CD4-positive, alpha-beta T cell treated with Interleukin-15 for 1 hour (primary cell): ENCODE data around the gene BUB1.
"Not testable (repeated sequence)": the region's sequence is repeated elsewhere in the genome, so short reads cannot be mapped to it uniquely, and the experiment has no call there.

Experiments used
- DNase-seq: peaks from one replicate; pipeline ENCODE4 v3.0.0-alpha.2; 2020

The BUB1 gene

DNA sequence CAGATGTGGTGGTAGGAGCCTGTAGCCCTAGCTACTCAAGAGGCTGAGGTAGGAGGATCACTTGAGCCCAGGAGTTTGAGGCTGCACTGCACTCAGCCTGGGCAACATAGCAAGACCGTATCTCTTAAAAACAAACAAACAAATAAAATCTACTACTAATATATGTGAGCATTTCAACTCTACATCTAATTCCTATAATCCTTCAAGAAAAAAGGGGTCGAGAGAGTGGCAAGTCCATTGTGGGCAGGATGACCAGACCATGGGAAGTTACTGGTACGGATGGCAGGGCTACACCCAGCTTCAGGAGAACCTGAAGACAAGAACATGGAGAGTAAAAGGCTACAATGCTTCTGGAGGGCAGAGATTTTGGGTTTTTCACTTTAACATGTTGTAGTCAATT is 24.0 kb downstream of the BUB1 start:
- no peak for DNase-seq

DNA sequence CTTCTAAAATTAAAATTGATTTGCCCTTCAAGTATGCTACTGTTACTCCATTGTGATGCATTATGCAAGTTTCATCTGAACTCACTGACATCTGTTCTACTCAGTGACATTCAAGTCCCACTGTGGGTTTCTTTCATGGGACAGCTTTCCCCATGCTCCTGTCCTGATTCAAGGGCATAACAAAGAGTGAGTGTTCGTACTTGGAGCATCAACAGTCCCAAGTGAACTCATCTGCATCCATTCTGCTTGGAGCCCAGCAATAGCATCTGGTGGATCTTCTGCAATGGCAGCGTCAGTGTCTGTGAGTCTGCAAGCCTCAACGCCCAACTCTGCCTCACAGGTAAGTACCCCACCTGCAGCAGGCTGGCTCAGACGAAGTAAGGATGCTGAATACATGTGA is 27.5 kb downstream of the BUB1 start:
- no peak for DNase-seq

DNA sequence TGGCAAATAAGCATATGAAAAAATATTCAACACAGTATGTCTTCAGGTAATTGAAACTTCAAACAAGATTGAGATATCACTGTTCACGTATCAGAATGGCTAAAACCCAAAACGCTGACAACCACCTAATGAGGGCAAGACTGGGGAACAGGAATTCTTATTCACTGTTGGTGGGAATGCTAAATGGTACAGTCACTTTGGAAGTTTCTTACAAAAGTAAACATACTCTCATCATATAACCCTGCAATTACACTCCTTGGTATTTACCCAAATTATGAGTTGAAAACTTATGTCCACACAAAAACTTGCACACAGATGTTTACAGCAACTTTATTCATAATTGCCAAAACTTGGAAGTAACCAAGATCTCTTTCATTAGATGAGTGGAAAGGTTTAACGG is 30.1 kb downstream of the BUB1 start:
- DNase-seq: no peak

DNA sequence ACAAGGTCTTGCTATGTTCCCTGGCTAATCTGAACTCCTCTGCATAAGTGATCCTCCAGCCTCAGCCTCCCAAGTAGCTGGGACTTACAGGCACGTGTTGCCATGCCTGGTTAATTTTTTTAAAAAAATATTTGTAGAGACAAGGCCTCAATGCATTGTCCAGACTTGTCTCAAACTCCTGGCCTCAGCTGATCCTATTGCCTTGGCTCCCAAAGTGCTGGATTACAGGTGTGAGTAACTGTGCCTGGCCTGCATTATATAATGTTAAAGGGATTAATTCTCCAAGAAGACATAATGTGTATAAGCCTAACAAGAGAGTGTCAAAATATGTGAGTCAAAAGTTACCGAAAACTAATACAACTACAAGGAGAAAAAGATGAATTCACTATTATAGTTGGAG is 32.2 kb downstream of the BUB1 start:
- no peak for DNase-seq

DNA sequence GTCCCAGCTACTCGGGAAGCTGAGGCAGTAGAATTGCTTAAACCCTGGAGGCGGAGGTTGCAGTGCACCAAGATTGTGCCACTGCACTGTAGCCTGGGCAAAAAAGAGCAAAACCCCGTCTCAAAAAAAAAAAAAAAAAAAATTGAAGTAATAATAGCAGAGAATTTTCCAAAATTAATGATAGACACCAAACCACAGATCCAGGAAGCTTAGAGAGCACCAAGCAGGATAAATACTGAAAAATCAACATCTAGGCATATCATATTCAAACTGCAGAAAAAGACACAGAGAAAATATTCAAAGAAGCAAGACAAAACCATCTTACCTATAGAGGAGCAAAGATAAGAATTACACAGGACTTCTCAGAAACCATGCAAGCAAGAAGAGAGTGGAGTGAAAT is 33.5 kb downstream of the BUB1 start:
- no peak for DNase-seq

DNA sequence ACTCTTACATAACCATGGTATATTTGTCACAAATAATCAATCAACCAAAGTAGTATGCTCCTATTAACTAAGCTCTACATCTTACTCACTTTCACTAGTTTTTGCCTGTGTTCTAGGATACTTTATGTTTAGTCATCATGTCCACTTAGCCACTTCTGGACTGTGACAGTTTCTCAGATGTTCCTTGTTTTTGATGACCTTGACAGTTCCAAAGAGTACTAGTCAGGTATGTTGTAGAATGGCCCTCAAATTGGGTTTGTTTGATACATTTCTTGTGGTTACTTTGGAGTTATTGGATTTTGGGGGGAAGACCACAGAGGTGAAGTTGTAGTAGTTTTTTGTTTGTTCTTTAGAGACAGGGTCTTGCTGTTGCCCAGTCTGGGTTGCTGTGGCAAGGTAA is 35.5 kb downstream of the BUB1 start:
- DNase-seq: no peak

DNA sequence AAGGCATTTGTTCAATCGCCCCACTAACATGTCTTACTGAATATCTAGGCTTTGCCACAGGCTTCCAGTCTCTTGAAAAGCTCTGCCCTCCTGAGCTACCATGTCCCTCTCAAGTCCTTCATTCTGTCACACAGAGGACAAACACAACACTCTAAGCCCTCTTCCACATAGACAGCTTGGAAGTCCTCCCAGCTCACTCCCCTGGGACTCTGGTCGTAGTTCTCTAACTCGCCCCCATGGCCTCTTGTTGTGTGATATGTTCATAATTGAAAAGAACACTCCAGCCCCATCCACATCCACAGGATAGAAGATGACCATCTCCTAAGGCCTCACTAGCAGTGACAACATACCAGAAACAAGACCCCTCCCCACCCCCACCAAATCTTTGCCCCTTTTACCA is 37.9 kb downstream of the BUB1 start:
- DNase-seq: no peak

DNA sequence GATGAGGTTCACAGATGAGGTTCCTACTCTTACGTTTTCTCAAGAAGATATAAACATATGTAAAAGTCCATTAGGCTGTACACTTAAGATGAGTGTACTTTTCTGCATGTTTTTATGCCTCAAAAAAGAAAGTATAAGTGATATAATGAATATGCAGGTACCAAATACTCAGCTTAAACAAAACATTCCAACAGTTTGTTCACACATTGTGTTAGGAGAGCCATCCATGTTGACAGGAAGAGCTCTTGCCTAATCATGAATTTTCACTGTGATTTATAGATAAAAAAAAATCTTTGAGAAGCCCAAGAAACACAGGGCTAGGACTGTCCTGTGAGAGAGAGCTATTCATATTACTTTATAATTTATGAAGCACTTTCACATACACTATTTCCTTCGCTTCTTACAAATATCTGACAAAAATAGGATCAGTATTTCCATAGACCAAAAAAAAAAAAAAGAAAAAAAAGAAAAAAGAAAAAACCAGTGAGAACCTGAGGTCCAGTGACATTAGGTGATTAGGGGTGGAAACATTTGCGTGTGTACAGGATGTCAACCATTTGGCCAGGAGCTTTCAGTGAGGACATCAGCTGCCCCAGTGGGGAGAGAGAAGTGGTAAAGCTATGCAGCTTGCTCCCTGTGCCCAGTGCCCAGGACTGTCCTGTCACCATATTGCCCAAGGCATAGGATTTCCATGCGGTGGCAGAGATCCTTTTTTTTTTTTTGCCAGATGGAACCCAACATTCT is 38.7 kb downstream of the BUB1 start:
- DNase-seq: no peak

DNA sequence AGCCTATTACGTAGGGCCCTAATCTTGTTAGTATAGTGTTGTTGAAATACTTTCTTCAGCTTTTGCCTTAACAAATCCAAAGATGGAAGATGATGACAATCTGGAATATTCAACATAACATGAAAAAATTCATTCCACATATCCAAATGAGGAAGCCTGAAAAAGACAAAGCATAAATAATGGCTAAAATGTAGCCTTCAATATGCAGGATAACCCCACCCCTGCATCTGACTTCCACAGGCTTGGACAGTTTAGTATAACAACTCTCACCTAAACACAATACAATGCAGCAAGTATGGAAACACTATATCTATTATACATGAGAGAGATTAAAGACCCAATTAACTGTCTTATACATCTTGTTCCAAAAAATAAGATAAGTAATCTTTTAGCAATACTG is 39.9 kb downstream of the BUB1 start:
- DNase-seq: no peak

DNA sequence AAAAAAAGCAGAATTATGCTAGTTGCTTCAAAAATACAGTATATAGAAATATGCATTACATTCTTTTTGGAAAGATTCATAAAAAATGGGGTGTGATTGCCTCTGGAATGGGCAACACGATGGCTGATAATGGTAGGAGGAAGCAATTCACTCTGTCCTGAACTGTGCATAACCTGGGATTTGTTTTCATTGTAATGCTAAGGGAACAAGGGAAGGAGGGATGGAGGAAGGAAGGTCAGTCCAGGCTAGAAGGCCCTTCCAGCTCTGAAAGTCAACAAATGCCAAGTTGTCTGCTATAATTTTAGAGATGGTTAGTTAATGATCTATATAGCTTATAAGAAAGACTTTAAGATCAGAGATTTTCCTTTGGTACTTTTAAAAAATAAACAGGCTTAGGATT is 40.8 kb downstream of the BUB1 start:
- no peak for DNase-seq

DNA sequence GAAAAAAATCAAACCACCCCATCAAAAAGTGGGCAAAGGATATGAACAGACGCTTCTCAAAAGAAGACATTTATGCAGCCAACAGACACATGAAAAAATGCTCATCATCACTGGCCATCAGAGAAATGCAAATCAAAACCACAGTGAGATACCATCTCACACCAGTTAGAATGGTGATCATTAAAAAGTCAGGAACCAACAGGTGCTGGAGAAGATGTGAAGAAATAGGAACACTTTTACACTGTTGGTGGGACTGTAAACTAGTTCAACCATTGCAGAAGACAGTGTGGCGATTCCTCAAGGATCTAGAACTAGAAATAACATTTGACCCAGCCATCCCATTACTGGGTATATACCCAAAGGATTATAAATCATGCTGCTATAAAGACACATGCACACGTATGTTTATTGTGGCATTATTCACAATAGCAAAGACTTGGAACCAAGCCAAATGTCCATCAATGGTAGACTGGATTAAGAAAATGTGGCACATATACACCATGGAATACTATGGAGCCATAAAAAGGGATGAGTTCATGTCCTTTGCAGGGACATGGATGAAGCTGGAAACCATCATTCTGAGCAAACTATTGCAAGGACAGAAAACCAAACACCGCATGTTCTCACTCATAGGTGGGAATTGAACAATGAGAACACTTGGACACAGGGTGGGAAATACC is 41.8 kb downstream of the BUB1 start:
- not testable (repeated sequence) for DNase-seq

DNA sequence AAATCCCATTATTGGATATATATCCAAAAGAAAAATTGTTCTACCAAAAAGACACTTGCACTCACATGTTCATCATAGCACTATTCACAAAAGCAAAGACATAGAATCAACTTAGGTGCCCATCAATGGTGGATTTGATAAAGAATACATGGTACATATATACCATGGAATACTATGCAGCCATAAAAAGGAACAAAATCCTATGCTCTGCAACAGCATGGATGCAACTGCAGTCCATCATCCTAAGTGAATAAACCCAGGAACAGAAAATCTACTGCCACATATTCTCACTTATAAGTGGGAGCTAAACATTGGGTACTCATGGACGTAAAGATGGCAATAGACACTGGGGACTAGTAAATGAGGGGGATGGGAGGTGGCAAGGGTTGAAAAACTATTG is 50.5 kb downstream of the BUB1 start:
- not testable (repeated sequence) for DNase-seq

DNA sequence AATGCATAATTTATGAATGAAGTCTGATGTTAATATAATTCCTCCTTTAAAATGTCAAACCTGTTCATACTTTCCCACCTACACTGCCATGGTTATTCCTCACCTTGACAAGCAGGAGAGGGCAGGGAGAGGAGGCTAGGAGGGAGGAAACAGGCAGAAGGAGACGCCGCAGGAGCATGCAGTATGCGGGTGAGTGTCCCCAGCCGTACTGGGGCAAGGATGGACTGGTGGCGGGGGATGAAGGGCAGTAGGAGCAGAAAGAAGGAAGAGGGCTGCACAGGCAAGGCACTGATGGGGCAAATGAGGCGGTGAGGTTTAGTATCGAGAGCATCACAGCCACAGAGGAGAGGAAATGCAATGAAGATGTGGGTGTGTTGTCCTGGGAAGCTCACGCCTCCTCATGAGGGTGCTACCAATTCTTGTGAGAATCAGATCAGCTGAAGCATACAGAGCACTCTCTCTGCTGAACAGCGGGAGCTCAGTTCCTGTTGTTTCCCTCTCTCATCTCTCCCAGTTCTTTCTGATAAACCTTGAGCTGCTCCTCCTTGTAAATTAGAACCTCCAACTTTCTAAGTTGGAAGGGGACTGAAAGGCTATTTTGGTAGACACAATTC is 58.4 kb downstream of the BUB1 start:
- DNase-seq: not testable (repeated sequence)

DNA sequence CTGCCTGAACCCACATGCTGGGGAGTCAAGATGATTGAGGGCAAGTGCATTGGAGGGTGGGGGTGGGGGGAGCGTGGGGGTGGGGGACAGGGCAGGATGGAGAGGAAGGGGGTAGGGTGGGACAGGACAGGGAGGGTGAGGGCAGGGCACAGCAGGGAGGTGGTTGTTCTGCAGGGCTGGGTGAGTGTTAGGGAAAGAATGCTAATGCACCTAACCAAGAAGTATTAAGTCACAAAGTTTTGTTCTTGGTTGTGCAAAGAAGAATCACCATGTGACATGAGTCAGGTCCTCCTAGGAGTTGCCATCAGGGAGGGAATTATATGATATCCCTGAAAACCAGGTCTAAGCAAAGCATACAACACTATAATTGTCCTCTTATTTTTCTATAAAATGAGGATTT is 63.9 kb downstream of the BUB1 start:
- DNase-seq: not testable (repeated sequence)

DNA sequence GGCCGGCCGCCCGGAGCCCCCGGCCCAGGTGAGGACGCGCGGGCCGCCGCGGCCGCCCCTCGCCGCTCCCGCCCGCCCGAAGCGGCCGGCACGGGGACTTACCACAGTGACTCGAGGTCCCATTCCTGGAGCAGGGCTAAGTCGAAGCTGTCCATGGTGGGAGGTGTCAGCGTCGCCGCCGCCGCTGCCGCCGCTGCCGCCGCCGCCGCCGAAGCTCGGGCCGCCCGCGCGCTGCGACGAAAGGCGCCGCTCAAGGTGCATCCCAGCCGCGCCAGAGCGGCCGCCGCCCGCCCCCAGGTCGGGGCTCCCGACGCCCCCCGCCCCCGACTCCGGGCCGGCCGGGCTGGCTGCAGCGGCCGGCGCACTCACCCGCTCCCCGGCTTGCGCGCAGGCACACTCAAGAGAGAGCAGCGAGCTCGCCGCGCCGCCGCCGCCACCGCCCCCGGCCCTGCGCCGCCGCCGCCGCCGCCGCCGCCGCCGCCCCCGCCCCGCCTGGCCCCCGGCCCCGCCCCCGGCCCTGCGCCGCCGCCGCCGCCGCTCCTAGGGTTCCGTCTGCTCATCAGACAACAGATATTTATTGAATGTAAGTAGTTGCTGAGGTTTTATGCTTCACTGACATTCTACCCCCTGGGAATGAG is 67.1 kb downstream of the BUB1 start:
- not testable (repeated sequence) for DNase-seq

DNA sequence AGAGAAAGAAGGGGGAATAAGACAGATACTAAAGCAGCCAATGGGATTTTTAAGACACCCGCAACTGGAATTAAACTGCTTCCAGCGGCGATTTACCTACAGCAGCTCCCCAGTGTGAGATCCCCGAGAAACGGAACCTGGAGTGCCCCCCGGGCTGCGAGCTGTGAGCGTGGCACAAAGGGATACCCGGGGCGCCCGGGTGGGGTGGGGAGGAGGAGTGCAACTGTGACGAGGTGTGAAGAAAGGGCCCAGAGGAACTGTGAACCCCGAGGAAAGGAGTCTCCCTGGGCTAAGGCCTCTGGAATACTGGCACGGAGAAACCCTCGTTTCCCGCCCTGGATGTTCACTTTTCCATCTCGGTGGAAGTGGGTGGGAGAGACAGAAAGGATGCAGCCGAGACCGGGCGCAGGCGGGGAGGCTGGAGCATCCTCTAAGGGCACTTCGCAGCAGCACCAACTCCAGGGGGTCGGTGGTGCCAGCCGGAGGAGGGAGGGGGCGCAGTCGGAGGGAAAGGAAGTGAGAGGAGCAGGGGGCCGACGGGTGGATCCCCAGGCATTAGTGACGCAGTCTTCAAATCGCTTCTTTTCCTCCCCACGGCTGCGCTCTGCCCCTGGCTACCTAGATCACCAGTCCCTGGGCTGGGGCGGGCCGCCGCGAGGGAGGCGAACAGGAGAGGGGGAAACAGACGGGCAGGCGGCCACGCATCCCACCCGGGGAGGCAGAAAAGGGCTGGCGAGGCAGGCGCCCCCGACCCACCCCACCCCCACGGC is 67.8 kb downstream of the BUB1 start:
- not testable (repeated sequence) for DNase-seq

DNA sequence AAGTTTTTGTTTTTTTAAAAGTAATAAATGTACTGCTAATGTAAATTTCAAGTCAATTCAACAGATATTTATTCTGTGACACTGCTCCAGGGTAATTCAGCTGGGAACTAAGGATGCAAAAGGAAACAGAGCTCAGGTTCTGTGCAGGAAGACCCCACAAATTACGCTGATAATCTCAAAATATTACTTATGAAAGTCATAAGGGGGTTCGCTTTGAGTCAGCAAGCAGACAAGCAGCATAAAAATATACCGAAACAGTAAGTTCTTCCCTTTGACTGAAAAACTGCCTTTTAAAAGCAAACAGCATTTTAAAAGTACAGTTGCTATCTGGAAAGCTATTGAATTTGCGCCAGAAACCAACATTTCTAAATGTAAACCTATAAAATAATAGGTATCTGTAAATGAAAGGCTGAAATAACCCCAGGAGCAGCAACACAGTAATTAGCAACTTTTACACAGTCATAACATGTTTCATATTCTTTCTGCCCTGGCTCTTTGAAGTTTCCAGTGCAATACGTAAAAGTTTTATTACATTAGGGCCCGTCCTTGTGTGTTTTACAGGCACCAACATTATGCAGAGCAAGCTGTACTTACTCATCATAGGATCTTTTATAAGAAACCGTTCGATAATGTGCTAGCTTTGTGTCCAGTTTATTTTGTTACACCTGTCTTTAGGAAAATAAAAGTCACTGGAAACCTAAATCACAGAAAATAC is 68.9 kb downstream of the BUB1 start:
- DNase-seq: not testable (repeated sequence)

DNA sequence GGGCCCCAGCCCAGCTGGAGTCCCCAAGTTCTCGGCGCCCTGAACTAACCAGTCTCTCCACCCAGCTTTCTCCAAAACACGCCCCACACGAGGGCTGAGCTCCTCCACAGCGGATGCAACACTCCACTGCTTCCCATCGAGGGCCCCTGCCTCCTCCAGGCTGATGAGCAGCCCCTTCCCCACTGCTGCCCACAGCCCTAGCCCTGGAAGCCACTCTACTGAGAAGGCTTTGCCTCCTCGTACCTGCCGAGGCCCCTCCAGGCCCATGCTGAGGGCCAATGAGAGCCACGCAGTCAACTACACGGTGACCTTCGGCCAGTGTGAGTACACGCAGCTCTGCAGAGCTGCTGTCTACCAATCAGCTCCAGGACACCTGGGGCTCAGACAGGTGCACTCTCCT is 72.8 kb downstream of the BUB1 start:
- not testable (repeated sequence) for DNase-seq

DNA sequence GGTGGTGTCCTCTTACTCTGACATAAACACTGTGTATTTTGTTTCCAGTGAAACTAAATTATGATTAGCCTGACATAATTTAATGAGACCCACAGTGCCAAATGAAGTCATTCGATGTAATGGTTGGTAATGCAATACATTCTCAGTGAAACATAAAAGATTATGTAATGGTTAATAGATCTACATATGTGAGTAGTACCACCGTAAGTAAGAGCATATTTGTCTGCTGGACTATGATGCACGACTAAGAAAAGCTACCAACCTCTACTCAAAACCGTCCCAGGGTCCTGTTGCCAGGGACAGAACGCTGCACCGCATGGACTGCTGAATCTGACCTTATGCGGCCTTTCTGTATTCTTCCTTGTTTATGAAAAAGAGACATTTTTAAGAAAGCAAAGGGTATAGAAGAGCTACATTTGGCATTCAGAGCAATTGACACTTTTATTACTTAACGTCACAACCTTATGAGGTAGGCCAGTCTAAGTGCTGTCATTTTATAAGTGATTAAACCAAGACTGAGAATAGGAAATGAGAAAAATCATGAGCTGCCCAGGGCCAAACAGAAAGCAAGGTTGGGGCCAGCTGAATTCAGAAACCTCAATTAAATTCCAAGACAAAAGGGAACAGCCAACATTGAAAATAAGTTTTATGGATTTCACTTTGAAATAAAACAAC is 73.8 kb downstream of the BUB1 start:
- not testable (repeated sequence) for DNase-seq

DNA sequence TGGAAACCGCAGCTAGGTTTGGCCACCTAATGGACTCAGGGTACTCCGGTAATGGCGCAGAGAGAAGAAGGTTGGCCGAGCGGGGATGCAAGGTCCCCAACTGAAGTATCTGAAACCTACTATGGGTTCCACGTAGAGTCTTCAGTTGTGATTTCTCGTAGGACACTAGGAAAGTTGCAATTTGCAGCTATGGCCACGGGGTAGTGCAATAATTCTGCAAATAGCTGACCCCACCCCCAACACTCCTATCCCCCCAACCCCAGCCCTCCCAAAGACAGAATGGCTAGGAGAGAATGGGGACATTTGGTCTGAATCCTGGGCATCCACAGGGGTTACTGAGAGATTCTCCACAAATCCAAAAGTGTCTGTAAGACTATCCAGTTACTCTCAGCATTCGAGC is 75.7 kb downstream of the BUB1 start:
- not testable (repeated sequence) for DNase-seq

DNA sequence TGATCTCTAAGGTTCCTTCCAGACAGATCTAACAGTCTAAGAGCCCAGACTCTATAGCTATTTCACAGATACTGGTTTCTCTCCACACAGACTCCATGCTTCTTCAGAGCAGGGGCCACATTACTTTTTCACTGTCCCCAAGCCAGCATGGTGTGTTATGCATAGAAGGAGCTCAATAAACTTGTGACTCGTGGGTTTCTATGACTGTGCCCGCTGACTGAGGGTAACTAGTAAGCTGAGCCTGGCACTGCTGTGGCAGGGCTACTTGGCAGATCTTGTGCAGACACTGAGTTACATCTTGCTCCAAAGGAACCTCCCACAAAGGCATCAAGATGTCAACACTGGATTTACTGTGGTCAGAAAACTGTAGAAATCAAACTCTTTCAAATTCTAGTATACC is 85.9 kb downstream of the BUB1 start:
- not testable (repeated sequence) for DNase-seq
